HEK293 (cell line): ENCODE results near the gene MYT1.
A peak's percentile ranks its signal among the peaks of the same experiment; 100 is the strongest.
"Not testable (repeated sequence)": the region's sequence is repeated elsewhere in the genome, so short reads cannot be mapped to it uniquely, and the experiment has no call there.

ENCODE experiments used
- CTCF ChIA-PET: fragments of 350-600 bp; formaldehyde crosslinking; extraction: SDS; loops from one replicate; lab custom pipeline; 2021; ENCODE audit warnings: antibody characterized with exemption; lab: Yijun Ruan, JAX
- POLR2A ChIA-PET: fragments of 300-600 bp; formaldehyde crosslinking; extraction: SDS; loops from one replicate; lab custom pipeline; 2020; ENCODE audit warnings: antibody characterized with exemption, inconsistent platforms; lab: Yijun Ruan, JAX
- H3K27ac ChIP-seq: fragments of 200-500 bp; sonication (Bioruptor generic); 2 replicates; pipeline ENCODE4 v1.5.1; 2014; ENCODE audit warnings: low read depth, low read length, control low read depth, inconsistent platforms; ENCODE audit errors: extremely low read depth
- H3K36me3 ChIP-seq, 2 experiments: fragments of 200-500 bp in 1 of 2; sonication (Bioruptor generic) in 1 of 2; 1 replicate in 1 of 2; 2 replicates in 1 of 2; pipeline ENCODE4 v1.5.1; 2014 to 2017; ENCODE audit warnings: inconsistent platforms in 2 of 2, low read length in 2 of 2; ENCODE audit not compliant: control insufficient read depth in 2 of 2, insufficient read depth in 1 of 2
- H3K4me1 ChIP-seq: fragments of 200-500 bp; sonication (Bioruptor generic); 2 replicates; pipeline ENCODE4 v1.5.1; 2014; ENCODE audit warnings: mild to moderate bottlenecking, low read length, inconsistent platforms; ENCODE audit not compliant: control insufficient read depth, insufficient read depth
- H3K4me3 ChIP-seq: 2 replicates; pipeline ENCODE4 v1.5.1; 2011; ENCODE audit warnings: low read depth, mild to moderate bottlenecking, control low read depth, low read length, moderate library complexity
- H3K9me3 ChIP-seq: fragments of 200-500 bp; sonication (Bioruptor generic); 2 replicates; pipeline ENCODE4 v1.5.1; 2014; ENCODE audit warnings: low read depth, low read length, inconsistent platforms; ENCODE audit not compliant: control insufficient read depth, insufficient read depth
- BCL11A ChIP-seq: fragments of 450-650 bp; formaldehyde crosslinking; IDR thresholded peaks from 2 replicates; pipeline ENCODE4 v1.5.1; 2016; ENCODE audit warnings: low read depth, missing biosample characterization, missing genetic modification characterization
- HIC1 ChIP-seq: fragments of 450-650 bp; formaldehyde crosslinking; IDR thresholded peaks from 2 replicates; pipeline ENCODE4 v1.5.1; 2016; ENCODE audit warnings: missing biosample characterization, missing genetic modification characterization
- ZBTB17 ChIP-seq: fragments of 450-650 bp; formaldehyde crosslinking; IDR thresholded peaks from 2 replicates; pipeline ENCODE4 v1.5.1; 2016; ENCODE audit warnings: missing biosample characterization, missing genetic modification characterization
- ZBTB21 ChIP-seq: fragments of 450-650 bp; formaldehyde crosslinking; IDR thresholded peaks from 2 replicates; pipeline ENCODE4 v1.5.1; 2017; ENCODE audit warnings: missing biosample characterization, missing genetic modification characterization
- ZBTB48 ChIP-seq: fragments of 450-650 bp; formaldehyde crosslinking; IDR thresholded peaks from 2 replicates; pipeline ENCODE4 v1.5.1; 2016; ENCODE audit warnings: missing biosample characterization, missing genetic modification characterization
- ZNF121 ChIP-seq: fragments of 450-650 bp; formaldehyde crosslinking; IDR thresholded peaks from 2 replicates; pipeline ENCODE4 v1.5.1; 2016; ENCODE audit warnings: missing biosample characterization, missing genetic modification characterization
- ZNF266 ChIP-seq: fragments of 450-650 bp; formaldehyde crosslinking; IDR thresholded peaks from 2 replicates; pipeline ENCODE4 v1.5.1; 2016; ENCODE audit warnings: missing biosample characterization, missing genetic modification characterization, low read depth
- ZNF394 ChIP-seq: fragments of 450-650 bp; formaldehyde crosslinking; IDR thresholded peaks from 2 replicates; pipeline ENCODE4 v1.5.1; 2016; ENCODE audit warnings: missing biosample characterization, missing genetic modification characterization, mild to moderate bottlenecking, moderate library complexity, borderline replicate concordance
- ZNF426 ChIP-seq: fragments of 450-650 bp; formaldehyde crosslinking; IDR thresholded peaks from 2 replicates; pipeline ENCODE4 v1.5.1; 2017; ENCODE audit warnings: missing biosample characterization, missing genetic modification characterization, mild to moderate bottlenecking, inconsistent platforms, moderate library complexity
- ZNF510 ChIP-seq: fragments of 450-650 bp; formaldehyde crosslinking; IDR thresholded peaks from 2 replicates; pipeline ENCODE4 v1.5.1; 2018; ENCODE audit warnings: mild to moderate bottlenecking, missing genetic modification characterization, missing biosample characterization; ENCODE audit not compliant: insufficient replicate concordance
- ZNF529 ChIP-seq: fragments of 450-650 bp; formaldehyde crosslinking; IDR thresholded peaks from 2 replicates; pipeline ENCODE4 v1.5.1; 2017; ENCODE audit warnings: missing genetic modification characterization, missing biosample characterization; ENCODE audit not compliant: insufficient replicate concordance
- ZNF704 ChIP-seq: fragments of 450-650 bp; formaldehyde crosslinking; IDR thresholded peaks from 2 replicates; pipeline ENCODE4 v1.5.1; 2016; ENCODE audit warnings: missing biosample characterization, missing genetic modification characterization
- ZNF707 ChIP-seq: fragments of 450-650 bp; formaldehyde crosslinking; IDR thresholded peaks from 2 replicates; pipeline ENCODE4 v1.5.1; 2016; ENCODE audit warnings: missing biosample characterization, missing genetic modification characterization
- TF ChIP-seq, protein P1 (sequence below): fragments of 450-650 bp; formaldehyde crosslinking; IDR thresholded peaks from 2 replicates; pipeline ENCODE4 v1.5.1; 2016; ENCODE audit warnings: missing biosample characterization, missing genetic modification characterization

The MYT1 gene

GRCh38 chr20:64116016-64116415 is 48.2 kb upstream of the MYT1 start (continued):
- TF ChIP-seq ZNF704 (tag by site-specific recombination), result no peak
- TF ChIP-seq, protein P1, sequence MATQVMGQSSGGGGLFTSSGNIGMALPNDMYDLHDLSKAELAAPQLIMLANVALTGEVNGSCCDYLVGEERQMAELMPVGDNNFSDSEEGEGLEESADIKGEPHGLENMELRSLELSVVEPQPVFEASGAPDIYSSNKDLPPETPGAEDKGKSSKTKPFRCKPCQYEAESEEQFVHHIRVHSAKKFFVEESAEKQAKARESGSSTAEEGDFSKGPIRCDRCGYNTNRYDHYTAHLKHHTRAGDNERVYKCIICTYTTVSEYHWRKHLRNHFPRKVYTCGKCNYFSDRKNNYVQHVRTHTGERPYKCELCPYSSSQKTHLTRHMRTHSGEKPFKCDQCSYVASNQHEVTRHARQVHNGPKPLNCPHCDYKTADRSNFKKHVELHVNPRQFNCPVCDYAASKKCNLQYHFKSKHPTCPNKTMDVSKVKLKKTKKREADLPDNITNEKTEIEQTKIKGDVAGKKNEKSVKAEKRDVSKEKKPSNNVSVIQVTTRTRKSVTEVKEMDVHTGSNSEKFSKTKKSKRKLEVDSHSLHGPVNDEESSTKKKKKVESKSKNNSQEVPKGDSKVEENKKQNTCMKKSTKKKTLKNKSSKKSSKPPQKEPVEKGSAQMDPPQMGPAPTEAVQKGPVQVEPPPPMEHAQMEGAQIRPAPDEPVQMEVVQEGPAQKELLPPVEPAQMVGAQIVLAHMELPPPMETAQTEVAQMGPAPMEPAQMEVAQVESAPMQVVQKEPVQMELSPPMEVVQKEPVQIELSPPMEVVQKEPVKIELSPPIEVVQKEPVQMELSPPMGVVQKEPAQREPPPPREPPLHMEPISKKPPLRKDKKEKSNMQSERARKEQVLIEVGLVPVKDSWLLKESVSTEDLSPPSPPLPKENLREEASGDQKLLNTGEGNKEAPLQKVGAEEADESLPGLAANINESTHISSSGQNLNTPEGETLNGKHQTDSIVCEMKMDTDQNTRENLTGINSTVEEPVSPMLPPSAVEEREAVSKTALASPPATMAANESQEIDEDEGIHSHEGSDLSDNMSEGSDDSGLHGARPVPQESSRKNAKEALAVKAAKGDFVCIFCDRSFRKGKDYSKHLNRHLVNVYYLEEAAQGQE, result no peak
- no peak for TF ChIP-seq ZBTB17
- no peak for TF ChIP-seq ZNF121 (tag by site-specific recombination)
- TF ChIP-seq ZNF426 (tag by site-specific recombination), result no peak
- no peak for TF ChIP-seq ZBTB48
- TF ChIP-seq ZNF707 (tag by site-specific recombination), result no peak
- no peak for TF ChIP-seq ZNF394
- no peak for TF ChIP-seq ZNF529 (tag by site-specific recombination)
- TF ChIP-seq ZNF266 (tag by site-specific recombination), result no peak
- TF ChIP-seq ZNF510 (tag by site-specific recombination), result no peak

DNA sequence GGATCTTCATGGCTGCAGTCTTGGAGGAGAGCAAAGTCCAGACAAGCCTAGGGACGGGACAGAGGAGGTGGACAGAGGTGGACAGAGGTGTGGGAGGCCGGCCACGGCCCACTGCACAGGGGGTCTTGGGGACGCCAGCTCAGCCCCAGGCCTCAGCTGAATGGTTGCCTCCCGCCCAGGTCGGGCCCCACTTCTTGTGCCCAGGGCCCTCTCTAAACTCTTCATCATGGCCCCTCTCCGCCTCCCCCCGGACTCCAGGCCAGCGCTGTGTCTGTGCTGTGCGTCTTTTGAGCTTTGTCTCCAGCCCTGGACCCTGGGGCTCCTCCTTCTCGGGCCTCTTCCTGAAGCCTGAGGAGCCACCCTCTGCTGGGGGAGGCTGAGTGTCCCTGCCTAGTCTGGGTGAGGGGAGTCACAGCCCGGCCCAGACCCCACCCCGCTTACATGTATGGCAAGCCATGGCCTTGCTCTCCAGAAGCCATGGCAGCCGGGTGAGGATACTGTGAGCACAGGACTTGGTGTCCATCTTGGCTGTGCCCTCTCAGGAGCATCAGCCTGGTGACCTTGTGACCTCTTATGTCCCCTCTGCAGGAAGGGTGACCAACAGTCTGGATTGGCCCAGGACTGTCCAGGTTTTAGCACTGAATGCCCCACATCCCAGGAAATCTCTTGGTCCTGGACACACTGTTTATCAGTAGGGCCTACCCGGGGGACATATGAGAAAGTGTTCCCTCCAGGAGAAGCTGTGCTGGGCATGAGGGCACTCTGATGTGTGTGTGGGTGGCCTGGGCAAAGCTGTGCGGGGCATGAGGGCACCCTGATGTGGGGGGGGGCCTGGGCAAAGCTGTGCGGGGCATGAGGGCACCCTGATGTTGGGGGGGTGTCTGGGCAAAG is 47.5 kb upstream of the MYT1 start:
- POLR2A ChIA-PET, result interaction anchor here (0.8 kb wide), 1 partner anchor 8 kb away, joined by 3 read pairs; no protein-coding TSS in a partner anchor
- no peak for TF ChIP-seq ZBTB21
- TF ChIP-seq BCL11A (tag by site-specific recombination), result peak; percentile 60; the same call in 1 of the 2 replicates
- TF ChIP-seq HIC1 (tag by site-specific recombination), result 0 out of 2 replicates have a peak, but pooled peaks have one; percentile 37
- TF ChIP-seq, all 188 proteins: peak for 2
- CTCF ChIA-PET, result interaction anchor here (0.6 kb wide), 1 partner anchor 184 kb away, joined by 4 read pairs; no protein-coding TSS in a partner anchor

DNA sequence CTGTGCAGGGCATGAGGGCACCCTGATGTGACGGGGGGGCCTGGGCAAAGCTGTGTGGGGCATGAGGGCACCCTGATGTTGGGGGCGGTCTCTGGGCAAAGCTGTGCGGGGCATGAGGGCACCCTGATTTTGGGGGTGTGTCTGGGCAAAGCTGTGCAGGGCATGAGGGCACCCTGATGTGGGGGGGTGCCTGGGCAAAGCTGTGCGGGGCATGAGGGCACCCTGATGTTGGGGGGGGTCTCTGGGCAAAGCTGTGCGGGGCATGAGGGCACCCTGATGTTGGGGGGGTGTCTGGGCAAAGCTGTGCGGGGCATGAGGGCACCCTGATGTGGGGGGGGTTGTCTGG is 46.8 kb upstream of the MYT1 start:
- H3K27ac ChIP-seq, H3K4me3 ChIP-seq, H3K4me1 ChIP-seq, H3K36me3 ChIP-seq, H3K9me3 ChIP-seq, CTCF ChIA-PET, POLR2A ChIA-PET: not testable (repeated sequence)

More for the DNA sequence above, 47.5 kb upstream of the MYT1 start:
- Histone ChIP-seq H3K9me3 (no peaks in the 10 kb centered on the region), H3K4me3 (no peak overlapping the region), H3K36me3 (no peaks in the 10 kb centered on the region), H3K27ac (no peak overlapping the region), H3K4me1 (no peaks in the 10 kb centered on the region)
